Measurements from ENCODE around the gene SH3RF3.

Gene SH3RF3

GRCh38 chr2:109292386-109292785 is 163.4 kb downstream of the SH3RF3 start:
- no peak for DNase-seq

GRCh38 chr2:109293663-109294062 is 164.7 kb downstream of the SH3RF3 start:
- DNase-seq, result no peak

DNA sequence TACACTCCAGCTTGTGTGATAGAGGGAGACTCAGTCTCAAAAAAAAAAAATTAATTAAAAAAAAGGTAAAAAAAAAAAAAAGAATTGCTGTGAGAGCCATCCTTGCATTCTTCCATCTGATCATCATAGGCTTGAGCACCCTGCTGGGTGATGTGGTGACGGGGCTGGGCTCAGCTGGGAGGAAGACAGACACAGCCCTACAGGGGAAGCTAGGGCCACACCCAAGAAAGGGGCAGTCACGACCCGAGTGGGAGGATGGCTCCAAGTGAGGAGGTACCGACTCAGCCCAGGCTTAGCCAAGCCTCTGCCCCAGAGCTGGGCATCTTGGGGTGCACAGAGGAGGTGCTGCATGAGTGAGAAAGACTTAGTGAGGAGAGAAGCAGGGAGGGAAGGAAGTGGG is 165.5 kb downstream of the SH3RF3 start:
- DNase-seq, result no peak

DNA sequence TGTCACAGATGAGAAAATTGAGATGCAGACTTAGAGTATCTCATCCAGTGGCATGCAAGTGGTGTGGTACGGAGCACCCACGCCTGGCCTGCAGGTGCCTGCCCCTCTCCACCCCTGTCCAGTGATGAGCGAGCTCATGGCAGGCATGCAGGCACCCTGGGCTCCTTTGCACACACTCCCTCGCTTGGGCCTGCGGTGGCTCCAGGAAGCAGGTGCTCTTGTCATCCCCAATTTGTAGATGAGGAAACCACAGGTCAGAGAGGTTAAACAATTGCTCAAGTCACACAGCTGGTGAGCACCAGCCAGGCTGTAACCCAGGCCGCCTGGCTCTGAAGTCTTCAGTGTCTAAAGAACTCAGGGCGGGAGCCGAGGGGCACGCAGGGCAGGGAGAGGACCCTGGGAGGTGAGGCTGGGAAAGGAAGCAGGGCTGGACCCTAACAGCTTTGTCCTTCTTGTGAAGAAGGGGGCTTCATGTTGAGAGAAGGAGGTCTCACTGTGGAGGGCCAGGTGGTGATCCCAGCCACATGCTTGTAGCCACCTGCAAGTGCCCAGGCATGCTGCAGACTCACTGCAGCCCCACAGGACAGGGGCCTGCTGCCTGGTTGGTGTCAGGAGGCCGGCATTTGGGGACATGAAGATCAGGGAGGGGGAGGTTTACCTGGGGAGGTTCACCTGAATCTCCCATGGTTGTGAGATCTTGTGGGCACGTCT is 166.2 kb downstream of the SH3RF3 start:
- DNase-seq, result no peak

DNA sequence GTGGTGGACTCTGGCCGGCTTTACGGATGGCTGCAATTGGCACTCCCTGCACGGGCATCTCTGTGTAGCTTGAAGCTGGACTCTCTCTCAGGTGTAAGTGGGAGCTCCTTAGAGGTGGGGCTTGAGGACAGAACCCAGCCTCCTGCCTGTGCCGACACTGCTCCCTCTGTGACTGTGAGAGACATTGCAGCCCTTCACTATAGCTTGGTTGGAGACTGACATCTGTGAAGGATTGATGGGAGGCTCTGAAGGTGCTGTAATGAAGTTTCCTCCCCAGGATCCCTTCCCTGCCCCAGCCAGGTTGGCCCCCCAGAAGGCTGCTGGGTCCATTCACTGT is 166.7 kb downstream of the SH3RF3 start:
- no peak for DNase-seq

GRCh38 chr2:109297566-109298490 is 168.8 kb downstream of the SH3RF3 start:
- DNase-seq, result no peak

GRCh38 chr2:109298851-109299250 is 169.8 kb downstream of the SH3RF3 start:
- DNase-seq, result no peak

- DNase-seq, result no peak
These were observed 170.5 kb downstream of the SH3RF3 start for GRCh38 chr2:109299536-109299935.

GRCh38 chr2:109300582-109300981 is 171.6 kb downstream of the SH3RF3 start:
- DNase-seq, result no peak

DNA sequence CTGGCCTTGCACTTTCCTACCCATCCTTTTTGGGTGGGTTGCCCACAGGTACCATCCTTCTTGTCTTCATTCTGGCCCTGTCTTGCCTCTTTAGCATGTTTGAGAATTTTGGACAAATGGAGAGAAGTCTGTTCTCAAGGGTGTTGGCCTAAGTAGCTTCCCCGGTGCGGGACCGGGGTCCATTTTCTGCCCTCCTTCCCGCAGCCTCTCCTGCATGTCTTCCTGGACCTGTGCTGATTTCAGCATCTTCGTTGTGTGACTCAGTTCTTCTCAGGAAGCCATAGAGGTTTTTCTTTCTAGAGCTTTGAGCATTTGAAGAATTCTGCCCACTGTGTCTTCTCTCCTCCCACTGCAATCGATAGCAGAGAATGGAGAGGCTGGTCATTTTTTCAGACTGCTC is 172.7 kb downstream of the SH3RF3 start:
- no peak for DNase-seq

DNA sequence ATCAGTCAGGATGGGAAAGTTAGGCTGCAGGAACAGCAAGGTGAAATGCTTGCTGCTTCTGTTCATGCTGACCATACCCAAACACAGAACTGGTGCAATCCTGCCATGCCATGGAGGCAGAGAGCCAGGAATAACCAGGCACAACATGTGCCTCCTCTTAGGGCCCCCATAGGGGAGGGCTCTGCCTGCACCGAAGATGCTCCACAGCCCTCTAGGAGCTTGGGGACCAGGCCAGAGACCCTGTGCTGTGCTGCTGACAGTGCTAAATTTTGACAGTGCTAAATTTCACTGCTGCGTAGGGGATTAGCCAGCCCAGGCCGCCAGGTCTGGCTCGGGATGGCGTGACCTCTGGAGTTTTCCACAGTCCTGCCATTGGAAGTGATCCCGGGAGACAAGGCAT is 173.3 kb downstream of the SH3RF3 start:
- DNase-seq, result no peak

- no peak for DNase-seq
These were observed 175.2 kb downstream of the SH3RF3 start for GRCh38 chr2:109304242-109304641.

DNA sequence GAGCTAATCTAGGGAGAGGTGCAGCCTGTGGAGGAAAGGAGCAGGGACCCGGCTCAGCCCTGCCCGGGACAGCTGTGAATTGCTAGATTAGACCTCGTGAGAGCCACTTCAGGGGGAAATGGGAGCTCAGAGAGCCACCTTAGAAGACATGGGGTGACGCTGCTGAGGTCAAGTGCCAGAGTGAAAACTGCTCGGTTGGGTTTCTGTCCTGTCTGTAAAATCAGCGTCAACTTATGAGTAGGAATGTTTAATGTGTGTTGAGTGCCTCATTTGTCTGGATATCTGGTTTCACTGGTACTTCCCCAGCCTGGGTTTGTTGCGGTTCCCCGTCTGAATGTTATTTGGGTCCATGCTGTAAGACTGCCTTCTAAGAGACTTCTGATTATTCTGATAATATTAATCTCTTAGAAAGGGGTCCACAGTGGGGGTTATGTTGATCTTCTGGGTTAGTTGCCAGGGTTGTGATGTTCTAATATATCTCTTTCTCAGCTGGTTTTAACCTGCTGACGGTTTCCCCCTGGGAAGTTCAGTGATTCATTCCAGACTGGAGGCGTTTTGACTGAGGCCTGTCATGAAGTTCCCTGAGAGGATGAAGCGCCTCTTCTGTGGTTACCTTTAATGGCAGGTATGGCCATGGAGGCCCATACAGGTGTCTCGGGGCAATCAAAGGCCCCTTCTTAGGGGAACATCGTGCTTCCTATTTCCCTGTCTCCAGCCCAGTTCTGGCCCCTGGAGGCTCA is 175.9 kb downstream of the SH3RF3 start:
- DNase-seq, result no peak

DNA sequence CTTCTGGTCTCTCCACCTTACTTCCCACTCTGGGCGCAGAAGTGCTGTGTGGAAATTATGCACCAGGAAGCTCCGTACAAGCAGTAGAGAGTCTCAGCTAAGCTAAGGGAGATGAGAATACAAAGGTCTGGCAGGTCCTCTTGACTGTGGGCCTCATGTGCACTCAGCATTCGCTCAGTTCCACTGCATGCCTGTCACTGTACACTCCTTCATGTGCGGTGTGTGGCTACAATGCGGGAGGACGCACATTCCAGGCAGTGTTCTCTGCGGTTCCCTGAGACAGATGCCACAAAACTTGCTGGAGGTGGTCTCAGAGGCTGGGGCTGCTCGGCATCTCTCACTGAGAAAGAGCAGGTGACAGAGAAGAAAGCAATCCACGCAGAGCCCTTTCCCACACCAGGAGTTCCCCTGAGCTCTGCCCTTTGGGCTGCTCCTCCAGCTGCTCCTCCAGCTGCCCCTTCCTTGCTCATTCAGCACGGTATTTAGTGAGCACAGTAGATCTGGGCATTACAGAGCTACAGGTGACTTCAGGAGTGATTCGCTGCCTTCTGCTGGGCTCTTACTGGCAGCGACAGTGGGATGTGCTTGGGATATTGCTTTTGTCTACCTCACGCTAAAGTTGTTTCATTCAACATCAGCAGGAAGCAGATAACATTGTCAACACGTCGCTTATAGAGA is 176.6 kb downstream of the SH3RF3 start:
- DNase-seq, result no peak

- no peak for DNase-seq
These were observed 177.2 kb downstream of the SH3RF3 start for GRCh38 chr2:109306190-109306589.

DNA sequence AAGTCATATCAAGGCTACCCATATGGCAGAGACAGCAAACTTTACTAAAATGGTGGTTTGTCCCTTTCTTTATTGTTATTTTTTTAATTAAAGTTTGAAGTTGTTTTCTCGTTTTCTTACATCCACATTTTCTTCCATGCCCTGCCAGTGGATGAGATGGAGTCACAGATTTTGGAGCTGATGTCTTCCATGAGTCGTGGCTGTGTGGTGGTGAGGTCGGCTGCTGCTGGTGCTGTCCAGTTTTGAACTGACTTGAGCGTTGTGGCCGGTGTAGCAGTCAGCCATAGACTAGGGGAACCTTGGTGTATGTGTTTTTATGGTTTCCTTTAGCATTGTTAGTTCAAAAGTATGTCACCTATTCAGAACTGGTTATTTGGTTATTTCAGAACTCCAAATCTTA is 182.8 kb downstream of the SH3RF3 start:
- no peak for DNase-seq

DNA sequence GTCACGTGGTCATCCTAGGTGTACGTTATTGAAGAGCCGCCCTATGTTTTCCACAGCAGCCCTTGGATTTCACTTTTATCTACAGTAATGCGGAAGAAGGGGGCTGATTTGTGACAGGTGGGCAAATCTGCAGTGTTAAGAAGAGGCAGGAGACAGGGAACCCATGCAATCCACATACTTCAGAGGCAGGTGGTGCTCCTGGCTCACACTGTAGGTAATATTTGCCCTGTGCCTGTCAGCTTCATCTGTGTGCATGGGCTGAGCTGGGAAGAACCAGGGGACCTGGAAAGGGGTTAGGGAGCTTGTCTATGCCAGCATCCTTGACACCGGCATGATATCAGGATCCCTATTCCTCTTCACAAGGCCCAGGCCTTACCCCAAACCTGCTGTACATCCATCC is 183.9 kb downstream of the SH3RF3 start:
- no peak for DNase-seq

DNA sequence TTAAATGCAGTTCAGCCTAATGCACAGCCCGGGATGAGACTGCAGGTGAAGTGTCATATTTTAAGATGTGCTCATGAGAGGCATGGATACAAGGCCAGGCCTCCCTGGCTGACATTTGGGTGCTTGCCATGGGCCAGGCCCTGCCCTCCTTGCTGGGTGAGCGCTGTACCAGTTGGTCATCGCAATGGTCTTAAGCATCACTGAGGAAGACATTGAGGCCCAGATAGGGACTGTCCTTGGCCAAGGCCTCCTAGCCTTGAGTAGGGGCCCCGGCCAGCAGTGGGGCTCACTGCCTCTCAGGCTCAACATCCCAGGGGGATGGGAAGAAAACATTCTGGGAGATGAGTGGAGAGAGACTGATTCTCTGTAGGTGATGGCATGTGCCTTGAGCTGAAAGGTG is 184.3 kb downstream of the SH3RF3 start:
- DNase-seq, result no peak

DNA sequence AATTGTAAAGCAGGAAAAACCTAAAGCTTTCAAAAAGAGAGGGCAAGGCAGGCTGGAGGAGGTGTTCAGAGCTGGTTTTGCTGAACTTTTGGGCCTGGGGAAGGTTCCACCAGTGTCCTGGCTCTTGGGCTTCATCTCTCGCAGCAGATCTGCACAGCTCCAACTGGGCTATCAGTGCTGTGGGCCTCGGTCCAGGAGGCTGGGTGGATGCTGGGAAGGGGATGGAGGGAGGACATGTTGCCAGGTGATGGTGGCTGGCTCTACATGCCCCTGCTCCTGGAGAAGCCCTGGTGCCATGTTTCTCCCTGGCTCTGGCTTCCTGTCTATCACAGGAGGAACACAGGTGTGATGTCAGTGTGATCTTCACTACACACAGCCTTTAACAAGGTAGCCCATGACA is 187.1 kb downstream of the SH3RF3 start:
- DNase-seq, result no peak

DNA sequence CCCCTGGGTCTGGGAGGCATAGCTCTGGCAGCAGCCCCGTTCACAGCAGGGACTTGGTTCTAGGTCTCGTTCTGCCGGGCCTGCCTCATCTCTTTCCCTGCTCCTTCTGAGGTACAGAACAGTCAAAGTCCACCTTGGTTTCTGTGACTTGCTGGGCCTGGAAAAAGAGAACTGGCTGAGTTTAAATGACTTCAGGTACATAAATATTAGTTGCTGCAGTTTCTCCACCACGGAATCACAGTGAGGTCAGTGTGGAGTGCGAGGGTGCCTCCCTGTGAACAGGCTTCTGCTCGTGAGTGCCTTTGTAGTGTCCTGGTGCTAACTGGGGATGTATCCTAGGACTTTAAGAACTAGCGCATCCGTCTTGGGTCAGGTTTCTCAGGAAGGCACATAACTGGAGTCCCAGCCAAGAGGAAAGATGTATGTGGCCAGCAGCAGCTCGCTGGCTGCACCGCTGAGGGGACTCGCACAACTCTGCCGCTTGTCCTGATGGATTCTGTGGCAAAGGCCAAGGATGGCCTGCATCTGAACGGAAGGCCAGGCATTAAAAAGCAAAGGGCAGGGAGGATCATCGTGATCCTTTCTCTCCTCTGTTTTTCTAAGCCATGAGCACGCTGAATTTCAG is 188.6 kb downstream of the SH3RF3 start:
- DNase-seq, result no peak

GRCh38 chr2:109318150-109318948 is 189.3 kb downstream of the SH3RF3 start:
- no peak for DNase-seq

- no peak for DNase-seq
These were observed 189.9 kb downstream of the SH3RF3 start for GRCh38 chr2:109318949-109319342.

All from NCI-H1105 treated with DMSO at 0.1 percent for 48 hours (cell line).